GM12865 (cell line): ENCODE data around the gene DDI1.

Source experiments
- DNase-seq: peaks from one replicate; pipeline ENCODE4 v3.0.0; 2010; ENCODE audit warnings: low read depth
- H3K4me3 ChIP-seq: 2 replicates; pipeline ENCODE4 v1.5.1; 2011; ENCODE audit warnings: mild to moderate bottlenecking, low read depth, low read length, control low read depth
- TF ChIP-seq, protein P1 (sequence below): IDR thresholded peaks from 2 replicates; pipeline ENCODE4 v1.5.1; 2011; ENCODE audit warnings: low read length, control low read depth, low read depth, inconsistent platforms; ENCODE audit not compliant: insufficient read depth; ENCODE audit errors: missing control alignments

The DDI1 gene

GRCh38 chr11:104036588-104036987 is at the start of gene DDI1:
Gene DDI1, plus strand, starts transcription at chr11:104036640. Its CDS starts 183 bp downstream, at chr11:104036823.
- no peak for DNase-seq
- TF ChIP-seq, protein P1, sequence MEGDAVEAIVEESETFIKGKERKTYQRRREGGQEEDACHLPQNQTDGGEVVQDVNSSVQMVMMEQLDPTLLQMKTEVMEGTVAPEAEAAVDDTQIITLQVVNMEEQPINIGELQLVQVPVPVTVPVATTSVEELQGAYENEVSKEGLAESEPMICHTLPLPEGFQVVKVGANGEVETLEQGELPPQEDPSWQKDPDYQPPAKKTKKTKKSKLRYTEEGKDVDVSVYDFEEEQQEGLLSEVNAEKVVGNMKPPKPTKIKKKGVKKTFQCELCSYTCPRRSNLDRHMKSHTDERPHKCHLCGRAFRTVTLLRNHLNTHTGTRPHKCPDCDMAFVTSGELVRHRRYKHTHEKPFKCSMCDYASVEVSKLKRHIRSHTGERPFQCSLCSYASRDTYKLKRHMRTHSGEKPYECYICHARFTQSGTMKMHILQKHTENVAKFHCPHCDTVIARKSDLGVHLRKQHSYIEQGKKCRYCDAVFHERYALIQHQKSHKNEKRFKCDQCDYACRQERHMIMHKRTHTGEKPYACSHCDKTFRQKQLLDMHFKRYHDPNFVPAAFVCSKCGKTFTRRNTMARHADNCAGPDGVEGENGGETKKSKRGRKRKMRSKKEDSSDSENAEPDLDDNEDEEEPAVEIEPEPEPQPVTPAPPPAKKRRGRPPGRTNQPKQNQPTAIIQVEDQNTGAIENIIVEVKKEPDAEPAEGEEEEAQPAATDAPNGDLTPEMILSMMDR: no peak
- H3K4me3 ChIP-seq: no peak within 1 kb of the TSS

GRCh38 chr11:103987629-103988594 is 48.5 kb upstream of the DDI1 start:
- TF ChIP-seq, protein P1: no peak
- no peak overlapping the region for H3K4me3 ChIP-seq
- no peak for DNase-seq

DNA sequence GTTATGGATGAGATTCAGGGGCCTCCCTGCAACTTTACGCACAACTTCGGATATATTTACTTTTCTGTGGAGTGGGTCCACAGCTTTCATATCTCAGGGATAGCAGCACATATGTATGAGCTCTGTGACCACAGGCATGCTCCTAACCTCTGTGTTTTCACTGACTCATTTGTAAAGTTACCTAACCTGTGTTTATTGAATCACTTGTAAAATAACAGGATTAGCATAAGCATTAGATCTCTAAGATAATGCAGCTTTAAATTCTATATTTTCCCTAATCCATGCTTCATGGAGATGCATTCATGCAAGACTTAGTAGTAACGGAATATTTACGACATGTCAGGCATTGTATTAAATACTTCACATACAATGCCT is 47.9 kb upstream of the DDI1 start:
- no peak for DNase-seq
- TF ChIP-seq, protein P1: no peak
- H3K4me3 ChIP-seq: no peak overlapping the region

- H3K4me3 ChIP-seq: no peak overlapping the region
- TF ChIP-seq, protein P1: no peak
- DNase-seq: no peak
These were observed 42.9 kb upstream of the DDI1 start for GRCh38 chr11:103993507-103993906.

DNA sequence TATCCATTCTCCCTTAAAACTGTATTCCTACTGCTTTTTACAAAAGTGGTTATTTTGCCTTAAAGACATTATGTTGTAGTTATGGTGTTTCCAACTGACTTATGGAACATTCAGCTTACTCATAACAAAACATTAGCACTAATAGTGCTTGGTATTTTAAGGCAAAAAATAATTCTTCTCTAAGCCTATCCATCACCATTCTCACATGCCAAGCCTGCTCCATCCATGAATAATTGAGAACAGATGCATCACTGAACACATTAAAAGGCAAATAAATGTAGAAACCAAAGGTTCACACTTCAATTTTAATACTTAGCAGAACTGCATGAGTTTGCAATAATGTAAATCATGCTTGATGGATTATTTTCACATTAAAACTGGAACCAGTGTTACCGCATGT is 42.3 kb upstream of the DDI1 start:
- TF ChIP-seq, protein P1: no peak
- no peak for DNase-seq
- H3K4me3 ChIP-seq: no peak overlapping the region

DNA sequence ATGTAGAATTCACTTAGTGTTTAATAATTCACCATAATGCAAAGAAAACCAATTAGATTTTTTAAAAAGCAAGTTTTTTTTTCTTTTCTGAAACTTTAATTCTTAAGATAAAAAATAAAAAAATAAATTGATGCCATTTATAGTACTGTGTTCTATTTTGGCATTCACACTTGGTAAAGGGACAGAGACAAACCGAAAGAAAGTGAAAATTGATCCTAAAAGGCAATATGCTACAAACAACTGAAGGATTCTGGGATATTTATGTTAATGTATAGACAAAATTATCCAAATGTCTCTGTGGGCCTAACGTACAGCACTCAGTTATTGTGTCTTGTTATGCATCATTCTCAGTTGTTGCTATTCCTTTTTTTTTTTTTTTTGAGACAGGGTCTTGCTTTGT is 41.9 kb upstream of the DDI1 start:
- TF ChIP-seq, protein P1: no peak
- DNase-seq: no peak
- no peak overlapping the region for H3K4me3 ChIP-seq
